Activated effector memory CD4-positive, alpha-beta T cell treated with Interleukin-2 at 50 U/mL for 16 hours (primary cell): ENCODE results near the gene FAM98B.

Experiments used
- DNase-seq: peaks from one replicate; pipeline ENCODE4 v3.0.0-alpha.2; 2020

Gene FAM98B

GRCh38 chr15:38512901-38513300 is 59.0 kb downstream of the FAM98B start:
- no peak for DNase-seq

GRCh38 chr15:38514601-38515000 is 60.7 kb downstream of the FAM98B start:
- no peak for DNase-seq

- no peak for DNase-seq
These were observed 62.7 kb downstream of the FAM98B start for GRCh38 chr15:38516626-38517025.

- no peak for DNase-seq
These were observed 63.5 kb downstream of the FAM98B start for GRCh38 chr15:38517312-38517975.

- DNase-seq = no peak
These were observed 64.2 kb downstream of the FAM98B start for GRCh38 chr15:38518084-38518483.

- no peak for DNase-seq
These were observed 66.1 kb downstream of the FAM98B start for GRCh38 chr15:38520035-38520434.

- no peak for DNase-seq
These were observed 67.4 kb downstream of the FAM98B start for GRCh38 chr15:38521316-38521715.

- no peak for DNase-seq
These were observed 69.0 kb downstream of the FAM98B start for GRCh38 chr15:38522922-38523321.

- no peak for DNase-seq
These were observed 70.2 kb downstream of the FAM98B start for GRCh38 chr15:38524156-38524555.

GRCh38 chr15:38525489-38525888 is 71.6 kb downstream of the FAM98B start:
- DNase-seq = no peak

GRCh38 chr15:38526158-38526557 is 72.2 kb downstream of the FAM98B start:
- no peak for DNase-seq

- no peak for DNase-seq
These were observed 74.4 kb downstream of the FAM98B start for GRCh38 chr15:38528294-38528693.

GRCh38 chr15:38530113-38530512 is 76.2 kb downstream of the FAM98B start:
- DNase-seq = no peak

- DNase-seq = no peak
These were observed 77.6 kb downstream of the FAM98B start for GRCh38 chr15:38531509-38531908.

GRCh38 chr15:38532728-38533127 is 78.8 kb downstream of the FAM98B start:
- no peak for DNase-seq

- DNase-seq = no peak
These were observed 79.5 kb downstream of the FAM98B start for GRCh38 chr15:38533416-38533915.

GRCh38 chr15:38533926-38534325 is 80.0 kb downstream of the FAM98B start:
- DNase-seq = no peak

GRCh38 chr15:38534691-38535090 is 80.8 kb downstream of the FAM98B start:
- no peak for DNase-seq

- no peak for DNase-seq
These were observed 81.7 kb downstream of the FAM98B start for GRCh38 chr15:38535491-38536200.

GRCh38 chr15:38536201-38536676 is 82.3 kb downstream of the FAM98B start:
- DNase-seq = no peak
